SKM-1 treated with dmso at 0.1 percent for 144 hours (cell line): ENCODE data around the gene AHRR.

Experiments used
- DNase-seq: peaks from one replicate; lab custom pipeline; 2025; ENCODE audit not compliant: unreplicated experiment; lab: John Stamatoyannopoulos, UW

The AHRR gene

GRCh38 chr5:345404-346195, 24.1 kb downstream of the AHRR start:
- DNase-seq, result no peak

- DNase-seq, result no peak
Observed at GRCh38 chr5:346229-346935, 24.9 kb downstream of the AHRR start.

- no peak for DNase-seq
Observed at GRCh38 chr5:347712-348284, 26.3 kb downstream of the AHRR start.

- DNase-seq, result no peak
Observed at GRCh38 chr5:348726-349125, 27.2 kb downstream of the AHRR start.

GRCh38 chr5:350355-350754, 28.8 kb downstream of the AHRR start:
- no peak for DNase-seq

- DNase-seq, result no peak
Observed at GRCh38 chr5:351084-351920, 29.8 kb downstream of the AHRR start.

- DNase-seq, result no peak
Observed at GRCh38 chr5:351921-352245, 30.4 kb downstream of the AHRR start.

GRCh38 chr5:352639-353611, 31.4 kb downstream of the AHRR start:
- DNase-seq, result no peak

GRCh38 chr5:353612-354580, 32.4 kb downstream of the AHRR start:
- no peak for DNase-seq

GRCh38 chr5:354581-355378, 33.3 kb downstream of the AHRR start:
- no peak for DNase-seq

GRCh38 chr5:355379-355935, 33.9 kb downstream of the AHRR start:
- no peak for DNase-seq

- DNase-seq, result no peak
Observed at GRCh38 chr5:355958-356357, 34.4 kb downstream of the AHRR start.

GRCh38 chr5:359301-359897, 37.9 kb downstream of the AHRR start:
- no peak for DNase-seq

GRCh38 chr5:360257-361027, 38.9 kb downstream of the AHRR start:
- DNase-seq, result peak; percentile 90

- no peak for DNase-seq
Observed at GRCh38 chr5:362189-362588, 40.7 kb downstream of the AHRR start.

- no peak for DNase-seq
Observed at GRCh38 chr5:362978-363765, 41.7 kb downstream of the AHRR start.
